Type B pancreatic cell (in vitro differentiated cells): ENCODE results near the gene TAPBP. TPM values are rescaled to one million over a fixed set of nuclear protein-coding genes. Genes with fewer than 3 reads are reported as not detected.
"Not testable (repeated sequence)": the region's sequence is repeated elsewhere in the genome, so short reads cannot be mapped to it uniquely, and the experiment has no call there.

Source experiments
- DNase-seq: peaks from one replicate; pipeline ENCODE4 v3.0.0; 2021; ENCODE audit warnings: mixed read lengths; ENCODE audit not compliant: unreplicated experiment; ENCODE audit errors: extremely low spot score
- H3K27ac Mint-ChIP-seq: 2 replicates; pipeline ENCODE4 v1.8.0; 2021; ENCODE audit warnings: mild to moderate bottlenecking, mixed read lengths
- H3K27me3 Mint-ChIP-seq: 2 replicates; pipeline ENCODE4 v1.8.0; 2021; ENCODE audit warnings: mixed read lengths
- H3K36me3 Mint-ChIP-seq: 2 replicates; pipeline ENCODE4 v1.8.0; 2021; ENCODE audit warnings: mixed read lengths
- H3K4me1 Mint-ChIP-seq: one replicate; pipeline ENCODE4 v1.8.0; 2021; ENCODE audit warnings: mixed read lengths; ENCODE audit not compliant: unreplicated experiment
- H3K4me3 Mint-ChIP-seq: 2 replicates; pipeline ENCODE4 v1.8.0; 2021; ENCODE audit warnings: mild to moderate bottlenecking, mixed read lengths
- H3K9me3 Mint-ChIP-seq: 2 replicates; pipeline ENCODE4 v1.8.0; 2021; ENCODE audit warnings: mixed read lengths
- CTCF ChIP-seq: fragments of 200-600 bp; sonication (generic); conservative IDR thresholded peaks from 2 replicates; pipeline ENCODE4 v1.5.0; 2021; ENCODE audit warnings: antibody characterized with exemption, mild to moderate bottlenecking
- total RNA-seq: library from RNA; stranded (reverse); gene quantifications from 2 replicates; pipeline ENCODE4 v1.2.1, GENCODE V29; 2021; ENCODE audit warnings: low replicate concordance

TAPBP gene
- total RNA-seq, 1 donor from 2014 or later, result 71.4 TPM

GRCh38 chr6:33272275-33273128, 41.4 kb downstream of the TAPBP start:
- DNase-seq, result no peak
- TF ChIP-seq CTCF, result no peak
- no peaks in the 10 kb centered on the region for H3K27me3 Mint-ChIP-seq
- H3K27ac Mint-ChIP-seq, result peak overlapping the region; percentile 100
- H3K9me3 Mint-ChIP-seq, result no peaks in the 10 kb centered on the region
- peaks cover 46% of the 10 kb centered on the region for H3K4me1 Mint-ChIP-seq
- peak overlapping the region; percentile 98 for H3K4me3 Mint-ChIP-seq
- H3K36me3 Mint-ChIP-seq, result peaks cover 39% of the 10 kb centered on the region

GRCh38 chr6:33271468-33272274, 42.2 kb downstream of the TAPBP start, which contains the start of the genes RPS18 and VPS52:
Gene RPS18 (plus strand): TSS chr6:33272075. CDS start chr6:33272120, 45 bp downstream.
Gene VPS52 (minus strand): TSS chr6:33271876. CDS start chr6:33271675, 201 bp downstream.
- DNase-seq, result peak; percentile 87
- no peak for TF ChIP-seq CTCF
- H3K27me3 Mint-ChIP-seq, result no peaks in the 10 kb centered on the region
- peaks cover 39% of the 10 kb centered on the region for H3K36me3 Mint-ChIP-seq
- H3K4me1 Mint-ChIP-seq, result peaks cover 45% of the 10 kb centered on the region
- H3K27ac Mint-ChIP-seq, result peak within 1 kb of the TSS; percentile 100
- no peaks in the 10 kb centered on the region for H3K9me3 Mint-ChIP-seq
- peak within 1 kb of the TSS; percentile 98 for H3K4me3 Mint-ChIP-seq

DNA sequence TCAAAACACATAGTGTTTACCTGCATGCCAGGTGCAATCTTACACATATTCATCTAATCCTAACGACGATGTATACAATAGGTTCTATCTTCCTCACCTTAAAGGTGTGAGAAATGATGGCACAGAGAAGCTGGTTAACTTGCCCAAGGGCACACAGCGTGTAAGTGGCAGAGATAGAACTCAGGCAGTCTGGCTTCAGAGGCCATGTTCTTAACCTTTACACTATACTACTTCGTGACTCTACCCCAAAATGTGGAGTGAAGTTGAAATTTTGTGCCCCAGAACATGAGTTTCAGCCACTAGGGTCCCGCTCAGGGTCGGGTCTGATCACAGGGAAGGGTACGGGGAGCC, 42.8 kb downstream of the TAPBP start:
- TF ChIP-seq CTCF, result peak; percentile 41
- Mint-ChIP-seq H3K27ac (peak overlapping the region; percentile 100), H3K4me3 (peak overlapping the region; percentile 98), H3K27me3 (no peaks in the 10 kb centered on the region), H3K4me1 (peaks cover 40% of the 10 kb centered on the region), H3K36me3 (peaks cover 38% of the 10 kb centered on the region), H3K9me3 (no peaks in the 10 kb centered on the region)
- DNase-seq, result no peak

- Mint-ChIP-seq H3K27me3 (no peaks in the 10 kb centered on the region), H3K4me3 (no peak overlapping the region), H3K36me3 (peaks cover 26% of the 10 kb centered on the region), H3K4me1 (no peaks in the 10 kb centered on the region), H3K9me3 (no peaks in the 10 kb centered on the region), H3K27ac (no peak overlapping the region)
- no peak for TF ChIP-seq CTCF
- no peak for DNase-seq
Observed at GRCh38 chr6:33264015-33264414, 49.9 kb downstream of the TAPBP start.

DNA sequence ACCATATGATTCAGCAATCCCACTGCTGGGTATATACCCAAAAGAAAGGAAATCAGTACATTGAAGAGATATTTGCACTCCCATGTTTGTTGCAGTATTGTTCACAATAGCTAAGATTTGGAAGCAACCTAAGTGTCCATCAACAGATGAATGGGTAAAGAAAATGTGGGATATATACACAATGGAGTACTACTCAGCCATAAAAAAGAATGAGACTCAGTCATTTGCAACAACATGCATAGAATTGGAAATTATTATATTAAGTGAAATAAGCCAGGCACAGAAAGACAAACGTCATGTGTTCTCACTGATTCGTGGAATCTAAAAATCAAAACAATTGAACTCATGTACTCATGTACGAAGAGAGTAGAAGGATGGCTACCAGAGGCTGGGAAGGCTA, 51.4 kb downstream of the TAPBP start:
- DNase-seq, H3K4me1 Mint-ChIP-seq, H3K27me3 Mint-ChIP-seq, H3K4me3 Mint-ChIP-seq, H3K27ac Mint-ChIP-seq, H3K9me3 Mint-ChIP-seq: not testable (repeated sequence)
- peaks cover 21% of the 10 kb centered on the region for H3K36me3 Mint-ChIP-seq

GRCh38 chr6:33259032-33259431, 54.8 kb downstream of the TAPBP start:
- H3K9me3 Mint-ChIP-seq, result no peaks in the 10 kb centered on the region
- peaks cover 18% of the 10 kb centered on the region for H3K36me3 Mint-ChIP-seq
- no peak for TF ChIP-seq CTCF
- no peak for DNase-seq
- H3K27ac Mint-ChIP-seq, result no peak overlapping the region
- no peaks in the 10 kb centered on the region for H3K27me3 Mint-ChIP-seq
- H3K4me3 Mint-ChIP-seq, result no peak overlapping the region
- H3K4me1 Mint-ChIP-seq, result no peaks in the 10 kb centered on the region
